NCI-H128 (cell line): ENCODE results near the gene BSDC1.

Experiments used
- DNase-seq: peaks from one replicate; lab custom pipeline; 2025; ENCODE audit not compliant: unreplicated experiment; lab: John Stamatoyannopoulos, UW

The BSDC1 gene

GRCh38 chr1:32394890-32395432 is 720 bp upstream of the BSDC1 start:
- DNase-seq, result no peak

- no peak for DNase-seq
These were observed 455 bp downstream of the BSDC1 start for GRCh38 chr1:32393832-32394140.

DNA sequence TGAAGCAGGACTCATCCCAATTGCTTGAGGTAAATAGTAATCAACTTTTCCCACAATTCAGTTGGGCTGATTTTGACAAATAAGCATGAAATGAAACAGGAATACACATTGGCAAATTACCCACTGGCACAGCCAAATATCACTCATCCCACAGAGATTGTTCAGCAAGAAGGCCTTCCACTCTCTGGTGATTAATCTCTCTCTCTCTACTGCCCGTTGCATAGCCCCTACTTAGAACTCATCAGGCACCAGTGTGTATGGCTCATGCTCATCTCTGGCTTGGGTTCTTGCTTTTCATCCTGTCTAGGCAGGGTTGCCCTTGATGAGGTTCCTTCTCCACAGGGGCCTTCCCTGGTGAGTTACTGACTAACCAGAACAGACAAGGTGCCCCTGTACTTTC is 1.1 kb downstream of the BSDC1 start:
- DNase-seq, result no peak

DNA sequence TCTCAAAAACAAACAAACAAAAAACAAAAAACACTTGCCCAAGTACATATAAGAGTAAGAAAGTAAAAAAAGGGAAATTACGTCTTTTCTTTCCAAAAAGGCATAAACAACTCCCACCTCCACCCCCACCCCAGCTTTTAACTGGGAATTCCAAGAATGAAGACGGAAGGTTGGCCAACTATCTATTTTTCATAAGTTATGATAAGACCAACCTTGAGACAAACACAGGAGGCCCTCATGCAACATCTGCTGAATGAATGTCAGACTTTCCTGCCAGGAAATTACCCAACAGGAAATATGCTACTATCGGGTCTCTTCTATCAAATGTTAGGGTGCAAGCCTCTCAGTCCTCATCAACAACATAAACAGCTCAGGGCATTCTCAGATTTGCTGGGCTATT is 1.9 kb downstream of the BSDC1 start:
- DNase-seq, result no peak

DNA sequence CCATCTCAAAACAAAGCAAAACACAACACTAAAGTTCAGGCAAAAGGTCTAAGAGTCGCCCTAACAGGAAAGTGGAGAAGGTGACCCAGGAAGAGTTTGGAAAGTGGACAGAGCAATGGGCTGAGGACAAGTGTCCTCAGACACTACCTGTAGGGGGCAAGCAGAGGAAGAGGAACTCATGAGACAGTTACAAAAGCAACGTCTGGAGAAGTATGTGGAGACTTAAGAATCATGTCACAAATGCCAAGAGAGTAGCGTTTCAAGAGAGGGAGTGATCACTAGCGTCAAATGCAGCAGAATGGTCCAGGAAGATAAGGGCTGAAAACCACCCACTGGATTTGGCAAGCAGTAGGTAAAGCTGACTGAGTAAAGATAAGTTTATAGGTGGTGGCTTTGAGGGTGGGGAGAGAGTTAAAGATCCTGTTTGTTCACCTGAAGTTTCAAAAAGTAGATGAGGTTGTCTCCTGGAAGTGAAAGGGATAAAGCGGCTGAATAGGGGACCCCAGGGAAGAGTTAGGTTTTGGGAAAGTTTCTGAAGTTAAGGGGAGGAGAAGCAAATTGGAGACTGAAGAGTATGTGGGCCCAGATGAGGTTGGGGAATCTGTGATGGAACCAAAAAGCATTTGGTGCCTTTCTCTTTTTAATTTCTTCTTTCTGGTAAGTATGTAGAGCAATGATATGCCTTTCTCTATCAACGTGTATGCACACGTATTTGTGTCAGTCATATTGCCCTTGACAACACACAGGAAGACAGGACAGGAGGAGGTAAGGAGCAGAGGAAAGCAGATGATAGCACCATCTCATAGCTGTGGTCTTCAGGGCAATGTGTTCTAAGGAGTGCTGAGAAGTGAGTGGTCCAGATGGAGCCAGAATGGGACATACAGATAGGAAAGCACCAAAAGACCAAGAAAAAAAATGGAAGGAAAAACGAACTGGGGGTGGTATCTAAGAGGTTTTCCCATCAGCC is 3.1 kb downstream of the BSDC1 start:
- DNase-seq, result no peak

DNA sequence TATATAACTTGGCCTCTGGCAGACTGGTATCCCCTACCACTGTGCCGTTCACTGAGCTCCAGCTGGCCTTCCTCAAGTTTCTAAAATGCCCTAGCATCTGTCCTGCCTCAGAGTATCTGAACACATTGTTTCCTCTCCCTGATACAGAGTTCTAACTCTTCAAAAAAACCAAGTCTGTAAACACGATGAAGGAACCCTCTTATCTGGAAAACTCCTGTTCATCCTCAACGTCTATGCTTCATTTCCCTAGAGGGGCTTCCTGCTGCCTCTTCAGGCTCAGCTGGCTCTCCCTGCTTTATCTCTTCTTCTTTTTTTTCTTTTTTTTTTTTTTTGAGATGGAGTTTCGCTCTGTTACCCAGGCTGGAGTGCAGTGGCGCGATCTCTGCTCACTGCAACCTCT is 5.6 kb downstream of the BSDC1 start:
- DNase-seq, result no peak

DNA sequence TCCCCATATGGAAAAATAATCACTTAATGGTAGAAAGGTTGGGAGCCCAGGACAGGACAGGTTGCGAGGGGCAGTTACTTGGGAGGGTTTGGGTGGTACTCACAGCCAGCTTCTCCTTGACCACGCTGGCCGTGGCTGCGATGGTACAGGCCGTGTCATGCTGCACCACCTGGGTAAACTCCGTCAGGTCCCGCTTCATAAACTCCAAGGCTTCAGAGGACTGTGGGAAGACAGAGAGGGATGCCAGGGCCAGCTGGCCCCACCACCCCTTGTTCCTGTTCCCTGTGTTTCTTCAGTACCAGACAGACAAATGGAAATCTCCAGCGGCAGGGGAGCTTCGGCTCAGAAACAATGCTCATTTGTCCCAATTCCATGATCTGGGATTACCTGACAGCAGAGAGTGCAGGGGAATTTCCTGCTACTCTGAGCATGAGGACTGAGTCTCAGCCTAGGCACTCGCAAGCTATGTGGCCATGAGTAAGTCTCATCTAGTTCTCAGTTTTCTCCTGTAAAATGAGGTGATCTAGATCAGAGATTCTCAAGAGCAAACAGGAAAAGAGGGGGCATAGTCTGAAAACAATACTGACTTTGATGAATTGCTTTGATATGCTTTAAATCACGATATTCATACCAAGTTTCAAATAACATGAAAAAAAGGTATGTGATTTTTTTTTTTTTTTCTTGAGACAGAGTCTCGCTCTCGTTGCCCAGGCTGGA is 7.4 kb downstream of the BSDC1 start:
- DNase-seq, result no peak

DNA sequence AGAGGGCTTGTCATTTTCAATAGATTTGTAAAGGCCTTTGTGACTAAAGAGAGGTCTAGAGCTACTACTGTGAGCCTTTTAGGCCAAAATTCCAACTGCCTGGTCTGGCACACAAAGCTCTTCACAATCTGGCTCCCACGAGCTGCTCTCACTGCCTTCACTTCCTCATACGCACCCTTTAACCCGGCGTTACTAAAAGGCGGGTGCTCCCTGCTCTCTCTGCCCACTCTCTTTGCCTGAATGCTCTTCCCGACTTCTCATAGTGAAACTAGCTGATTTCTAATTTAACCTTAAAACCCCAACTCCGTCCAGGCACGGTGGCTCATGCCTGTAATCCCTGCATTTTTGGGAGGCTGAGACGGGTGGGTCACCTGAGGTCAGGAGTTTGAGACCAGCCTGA is 14.2 kb downstream of the BSDC1 start:
- no peak for DNase-seq

DNA sequence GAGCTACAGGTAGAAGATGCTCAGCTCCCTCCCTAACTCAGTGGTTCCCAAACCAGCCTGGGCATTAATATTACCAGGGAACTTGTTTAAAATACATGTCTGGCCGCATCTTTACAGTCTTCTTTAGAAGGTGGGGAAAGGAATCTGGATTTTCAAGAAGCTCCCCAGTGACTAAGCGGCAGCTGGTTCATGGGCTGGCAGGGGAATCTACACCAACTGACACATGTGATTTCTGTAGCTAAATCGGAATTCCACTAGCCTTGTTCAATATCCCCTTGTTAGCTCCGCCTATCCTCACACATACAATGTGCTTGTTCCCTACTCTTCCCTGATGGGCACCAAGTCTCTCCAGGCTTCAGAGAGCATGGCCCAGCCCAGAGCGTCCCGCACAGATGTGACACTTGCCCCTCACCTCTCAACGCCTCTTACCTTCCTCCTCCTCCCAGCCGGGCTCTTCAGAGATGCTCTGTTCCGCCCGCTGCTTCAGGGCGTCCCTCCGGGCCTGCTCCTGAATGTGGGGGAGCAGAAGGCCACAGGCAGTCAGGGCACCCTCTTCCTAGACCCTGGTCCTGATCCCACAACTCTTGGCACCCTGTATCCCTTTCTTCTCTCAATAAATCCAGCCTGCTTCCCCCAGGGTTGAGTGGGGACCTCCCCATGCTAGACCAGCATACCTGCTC is 16.6 kb downstream of the BSDC1 start:
- no peak for DNase-seq

DNA sequence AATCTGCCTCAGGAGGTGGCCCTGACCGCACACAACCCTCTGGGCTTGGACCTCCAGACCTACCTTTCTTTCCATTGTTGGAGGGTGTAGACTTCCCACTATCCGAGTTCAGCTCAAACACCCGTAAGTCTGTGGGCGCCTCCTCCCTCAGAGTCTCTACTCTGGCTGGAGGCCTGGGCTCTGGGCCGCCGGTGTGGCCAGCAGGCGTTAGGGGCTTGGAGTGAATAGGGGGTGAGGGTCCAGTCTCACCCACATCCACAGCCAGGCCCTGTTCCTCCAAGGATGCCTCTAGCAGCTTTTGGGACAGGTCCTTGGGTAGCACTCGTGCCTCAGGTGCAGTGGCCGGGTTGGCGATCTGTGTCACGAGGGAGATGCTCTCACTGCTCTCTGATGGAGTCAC is 18.0 kb downstream of the BSDC1 start:
- DNase-seq, result no peak

GRCh38 chr1:32373996-32374592 is 20.1 kb downstream of the BSDC1 start:
- DNase-seq, result no peak

- DNase-seq, result no peak
These were observed 22.0 kb downstream of the BSDC1 start for GRCh38 chr1:32372149-32372756.

- no peak for DNase-seq
These were observed 26.2 kb downstream of the BSDC1 start for GRCh38 chr1:32367912-32368635.

- DNase-seq, result no peak
These were observed 28.8 kb downstream of the BSDC1 start for GRCh38 chr1:32365445-32365844.

- DNase-seq, result no peak
These were observed 29.4 kb downstream of the BSDC1 start for GRCh38 chr1:32364836-32365235.

- no peak for DNase-seq
These were observed 30.5 kb downstream of the BSDC1 start for GRCh38 chr1:32363713-32364112.

DNA sequence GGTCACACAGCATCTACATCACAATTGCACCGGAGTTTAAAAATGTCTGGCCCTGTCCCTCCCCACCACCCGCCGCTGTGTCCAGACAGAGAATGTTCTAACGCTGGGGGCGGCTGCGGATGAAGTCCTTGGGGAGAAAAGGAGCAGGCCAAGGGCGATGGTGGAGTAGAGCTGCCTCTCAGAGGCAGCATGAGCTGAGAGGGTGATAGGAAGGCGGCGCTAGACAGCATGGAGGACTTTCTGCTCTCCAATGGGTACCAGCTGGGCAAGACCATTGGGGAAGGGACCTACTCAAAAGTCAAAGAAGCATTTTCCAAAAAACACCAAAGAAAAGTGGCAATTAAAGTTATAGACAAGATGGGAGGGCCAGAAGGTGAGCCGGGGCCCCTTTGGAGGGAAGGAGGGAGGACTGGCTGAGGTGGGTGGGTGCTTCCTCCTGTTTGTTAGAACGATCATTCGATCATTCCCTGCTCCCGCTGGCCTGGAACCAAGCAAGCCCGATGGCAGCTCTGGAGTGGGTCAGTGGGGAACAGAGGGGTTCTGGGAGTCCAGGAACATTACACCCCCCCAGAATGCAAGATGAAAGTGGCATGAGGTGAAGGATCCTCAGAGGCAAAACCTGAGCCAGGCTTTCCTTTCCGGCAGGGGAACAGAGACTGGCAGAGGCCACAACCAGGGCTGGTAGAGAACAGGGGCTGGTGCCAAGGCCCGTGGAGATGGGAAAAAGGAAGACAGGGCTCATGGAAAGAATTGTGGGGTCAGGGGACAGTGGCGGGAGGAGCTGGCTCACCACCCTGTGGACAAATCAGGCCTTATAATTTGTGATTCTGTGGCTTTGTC is 31.5 kb downstream of the BSDC1 start, which contains the start of the genes FAM229A and TSSK3:
FAM229A (minus strand) TSS at position 12 of the 840 bp plus-strand sequence. CDS start 394 bp downstream, outside the sequence.
TSSK3 (plus strand) TSS at position 66 of the 840 bp plus-strand sequence; CDS start at position 229, 163 bp downstream.
- no peak for DNase-seq

DNA sequence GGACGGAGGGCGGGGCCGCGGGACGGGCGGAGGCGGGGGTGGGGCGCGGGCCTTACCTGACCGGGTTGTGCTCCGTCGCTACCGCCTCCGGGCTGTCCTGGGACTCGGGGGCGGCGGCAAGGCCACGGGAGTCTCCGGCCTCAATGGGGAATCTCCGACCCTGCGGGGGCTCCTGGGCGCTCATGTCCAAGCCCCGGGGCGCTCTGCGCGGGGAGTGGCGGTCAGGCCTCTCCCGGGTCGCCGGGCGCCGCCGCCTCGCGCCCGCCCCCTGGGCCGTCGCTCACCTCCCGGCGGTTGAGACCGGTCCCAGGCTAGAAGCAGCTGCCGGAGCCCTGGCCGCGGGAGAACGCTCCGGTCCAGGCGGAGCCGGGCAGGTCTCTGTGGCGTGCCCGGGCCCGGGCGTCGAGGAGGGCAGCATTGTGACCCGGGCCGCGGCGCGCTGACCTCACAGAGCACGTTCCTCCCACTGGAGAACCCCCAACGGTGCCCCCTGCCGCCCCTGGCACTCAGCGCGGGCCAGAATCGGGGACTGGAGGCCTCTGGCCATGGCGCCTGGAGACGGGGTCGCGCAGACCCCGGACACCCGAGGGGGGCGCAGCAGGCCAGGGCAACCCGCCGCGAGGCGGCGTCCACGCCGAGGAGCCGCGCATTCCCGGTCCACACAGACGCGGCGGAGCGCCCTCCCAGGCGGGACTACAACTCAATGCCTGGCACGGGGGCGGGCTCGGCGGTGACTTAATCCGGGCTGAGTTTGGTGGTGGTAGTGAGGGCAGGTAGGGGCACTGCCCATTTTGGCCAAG is 32.4 kb downstream of the BSDC1 start:
- DNase-seq, result no peak
